CMK (cell line): Measurements from ENCODE around the gene TMCO1.
"Not testable (repeated sequence)": the region's sequence is repeated elsewhere in the genome, so short reads cannot be mapped to it uniquely, and the experiment has no call there.

Experiments used
- DNase-seq: peaks from one replicate; pipeline ENCODE4 v3.0.0-alpha.2; 2010; ENCODE audit warnings: low read depth

Gene TMCO1

GRCh38 chr1:165744913-165745312, 23.8 kb downstream of the TMCO1 start:
- not testable (repeated sequence) for DNase-seq

- DNase-seq: no peak
Observed at GRCh38 chr1:165742194-165742593, 26.5 kb downstream of the TMCO1 start.

GRCh38 chr1:165738794-165739193, 29.9 kb downstream of the TMCO1 start:
- DNase-seq: no peak

- no peak for DNase-seq
Observed at GRCh38 chr1:165737196-165737595, 31.5 kb downstream of the TMCO1 start.

GRCh38 chr1:165734906-165735305, 33.8 kb downstream of the TMCO1 start:
- no peak for DNase-seq

- no peak for DNase-seq
Observed at GRCh38 chr1:165726841-165727240, 41.8 kb downstream of the TMCO1 start.

GRCh38 chr1:165726169-165726568, 42.5 kb downstream of the TMCO1 start:
- no peak for DNase-seq

GRCh38 chr1:165717918-165718515, 50.7 kb downstream of the TMCO1 start:
- DNase-seq: no peak

GRCh38 chr1:165716265-165717051, 52.2 kb downstream of the TMCO1 start:
- not testable (repeated sequence) for DNase-seq

GRCh38 chr1:165712764-165713163, 55.9 kb downstream of the TMCO1 start:
- DNase-seq: no peak

GRCh38 chr1:165707984-165708706, 60.5 kb downstream of the TMCO1 start:
- no peak for DNase-seq

- DNase-seq: no peak
Observed at GRCh38 chr1:165703648-165704047, 65.0 kb downstream of the TMCO1 start.

- DNase-seq: not testable (repeated sequence)
Observed at GRCh38 chr1:165701922-165702321, 66.7 kb downstream of the TMCO1 start.

GRCh38 chr1:165699577-165699976, 69.1 kb downstream of the TMCO1 start:
- no peak for DNase-seq

GRCh38 chr1:165698761-165699052, 70.0 kb downstream of the TMCO1 start:
- DNase-seq: no peak

GRCh38 chr1:165697881-165698760, 70.5 kb downstream of the TMCO1 start, which contains the start of gene ALDH9A1:
TSS of gene ALDH9A1 (minus strand) at chr1:165698562. CDS start at chr1:165698558, 4 bp downstream.
- peak; percentile 94 for DNase-seq

- no peak for DNase-seq
Observed at GRCh38 chr1:165697491-165697880, 71.2 kb downstream of the TMCO1 start.

GRCh38 chr1:165696625-165697100, 72.0 kb downstream of the TMCO1 start:
- no peak for DNase-seq

GRCh38 chr1:165695031-165695430, 73.6 kb downstream of the TMCO1 start:
- no peak for DNase-seq

GRCh38 chr1:165688046-165688445, 80.6 kb downstream of the TMCO1 start:
- DNase-seq: no peak

GRCh38 chr1:165686971-165687433, 81.7 kb downstream of the TMCO1 start:
- DNase-seq: no peak
